PC-9 (cell line): ENCODE data around the gene HOXB6.

Experiments used
- EZH2 ChIP-seq: fragments of 200-600 bp; sonication (generic); IDR thresholded peaks from 2 replicates; pipeline ENCODE4 v1.8.0; 2017; ENCODE audit warnings: antibody characterized with exemption, low read depth
- TF ChIP-seq, protein P1 (sequence below): fragments of 200-600 bp; sonication (generic); conservative IDR thresholded peaks from 2 replicates; pipeline ENCODE4 v1.6.1; 2017; ENCODE audit warnings: mixed run types, antibody characterized with exemption, mild to moderate bottlenecking, moderate library complexity

DNA sequence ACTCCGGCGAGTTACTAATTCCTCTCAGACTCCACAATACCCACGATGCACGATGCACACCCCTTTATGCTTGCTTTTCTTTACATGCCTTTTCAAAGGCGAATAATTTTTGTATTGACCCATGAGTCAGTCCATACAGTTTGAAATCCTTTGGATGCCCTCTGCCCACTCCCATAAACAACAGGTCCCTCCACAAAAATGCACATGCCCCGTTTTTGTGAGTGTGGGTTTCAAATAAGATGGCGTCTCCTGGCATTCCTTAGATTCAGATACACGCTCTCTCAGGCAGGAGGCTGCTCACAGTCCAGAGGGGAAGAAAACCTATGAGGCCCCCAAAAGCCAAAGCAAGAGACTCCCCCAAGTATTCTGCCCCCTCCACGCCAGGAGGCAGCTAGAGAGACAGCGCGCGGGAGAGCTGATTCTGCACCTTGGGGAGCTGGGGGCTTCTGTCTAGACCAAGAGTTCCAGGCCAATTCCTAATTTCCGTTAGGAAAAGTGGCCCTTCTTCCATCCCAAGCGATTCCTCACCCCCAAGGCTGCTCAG, 40.9 kb upstream of the HOXB6 start:
- TF ChIP-seq, protein P1, sequence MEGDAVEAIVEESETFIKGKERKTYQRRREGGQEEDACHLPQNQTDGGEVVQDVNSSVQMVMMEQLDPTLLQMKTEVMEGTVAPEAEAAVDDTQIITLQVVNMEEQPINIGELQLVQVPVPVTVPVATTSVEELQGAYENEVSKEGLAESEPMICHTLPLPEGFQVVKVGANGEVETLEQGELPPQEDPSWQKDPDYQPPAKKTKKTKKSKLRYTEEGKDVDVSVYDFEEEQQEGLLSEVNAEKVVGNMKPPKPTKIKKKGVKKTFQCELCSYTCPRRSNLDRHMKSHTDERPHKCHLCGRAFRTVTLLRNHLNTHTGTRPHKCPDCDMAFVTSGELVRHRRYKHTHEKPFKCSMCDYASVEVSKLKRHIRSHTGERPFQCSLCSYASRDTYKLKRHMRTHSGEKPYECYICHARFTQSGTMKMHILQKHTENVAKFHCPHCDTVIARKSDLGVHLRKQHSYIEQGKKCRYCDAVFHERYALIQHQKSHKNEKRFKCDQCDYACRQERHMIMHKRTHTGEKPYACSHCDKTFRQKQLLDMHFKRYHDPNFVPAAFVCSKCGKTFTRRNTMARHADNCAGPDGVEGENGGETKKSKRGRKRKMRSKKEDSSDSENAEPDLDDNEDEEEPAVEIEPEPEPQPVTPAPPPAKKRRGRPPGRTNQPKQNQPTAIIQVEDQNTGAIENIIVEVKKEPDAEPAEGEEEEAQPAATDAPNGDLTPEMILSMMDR, result no peak
- TF ChIP-seq EZH2, result no peak
